IPS DF 6.9 (cell line): ENCODE results near the gene LDB2.
A peak's percentile ranks its signal among the peaks of the same experiment; 100 is the strongest.

Experiments used
- DNase-seq: peaks from one replicate; pipeline ENCODE4 v3.0.0-alpha.2; 2013; ENCODE audit warnings: low read depth, low spot score
- H3K27ac ChIP-seq: one replicate; pipeline ENCODE4 v1.5.1; 2013; ENCODE audit warnings: low read length, control low read depth
- H3K27me3 ChIP-seq: 2 replicates; pipeline ENCODE4 v1.6.1; 2013; ENCODE audit warnings: mild to moderate bottlenecking, low read length; ENCODE audit not compliant: control insufficient read depth, insufficient read depth
- H3K36me3 ChIP-seq: 2 replicates; pipeline ENCODE4 v1.6.1; 2013; ENCODE audit warnings: low read length; ENCODE audit not compliant: control insufficient read depth, insufficient read depth
- H3K4me1 ChIP-seq: 2 replicates; pipeline ENCODE4 v1.6.1; 2013; ENCODE audit warnings: low read length; ENCODE audit not compliant: control insufficient read depth, insufficient read depth
- H3K4me3 ChIP-seq: 2 replicates; pipeline ENCODE4 v1.5.1; 2013; ENCODE audit warnings: mild to moderate bottlenecking, low read length
- H3K9me3 ChIP-seq: 2 replicates; pipeline ENCODE4 v1.6.1; 2013; ENCODE audit warnings: low read length, inconsistent platforms; ENCODE audit not compliant: control insufficient read depth, insufficient read depth
- WGBS: extraction: QIAGEN DNeasy Blood & Tissue Kit; methylation state at CpG from one replicate; pipeline ENCODE4 v1.1.7; 2013; ENCODE audit warnings: mixed read lengths, missing lambda C conversion rate; ENCODE audit not compliant: insufficient read length, insufficient coverage; 5-methylcytosine and 5-hydroxymethylcytosine counted together

The LDB2 gene

DNA sequence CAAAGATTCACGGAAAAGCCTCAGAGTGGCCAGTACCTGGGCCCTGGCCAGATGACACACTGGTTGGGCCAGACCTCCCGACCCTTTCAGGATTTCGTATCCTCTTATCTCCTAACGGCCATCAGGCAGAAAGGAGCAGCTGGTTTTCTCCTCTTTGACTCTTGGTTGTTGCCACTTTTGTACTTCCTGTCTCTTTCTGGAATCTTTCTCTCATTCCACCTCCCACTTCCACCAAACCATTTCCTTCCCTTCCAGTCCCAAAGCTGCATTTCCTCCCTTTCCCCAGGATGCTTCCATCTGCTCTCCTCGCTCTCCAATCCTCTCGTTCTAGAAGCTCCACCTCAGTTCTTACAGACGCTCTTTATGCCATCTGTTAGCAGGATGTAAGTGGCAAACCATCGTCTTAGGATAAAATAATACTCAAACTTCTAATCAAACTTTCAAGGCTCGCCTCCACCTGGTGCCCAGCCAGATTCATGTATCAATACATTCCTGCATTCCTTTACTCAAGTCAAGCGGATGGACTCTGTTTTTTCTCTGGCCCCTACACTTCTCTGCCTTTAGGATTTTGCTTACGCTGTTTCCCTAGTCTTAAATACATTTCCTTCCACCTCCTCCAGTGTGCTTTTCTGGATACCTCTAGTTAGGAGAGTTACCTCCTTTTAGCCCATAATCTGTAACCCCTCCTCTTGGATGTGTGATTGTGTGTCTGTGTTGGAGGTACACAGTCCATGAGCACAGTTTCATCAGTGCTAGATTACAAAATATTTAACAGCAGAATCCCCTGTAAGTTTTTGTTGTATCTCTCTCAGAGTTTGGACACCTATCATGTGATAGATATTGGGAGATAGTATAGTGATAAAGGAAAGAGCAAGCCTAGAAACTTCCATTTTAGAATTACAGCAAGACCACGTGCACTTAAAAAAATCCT lies 70.4 kb downstream of the LDB2 start:
- no peak overlapping the region for H3K27ac ChIP-seq
- H3K9me3 ChIP-seq: no peaks in the 10 kb centered on the region
- WGBS: 100% methylated on average over 1 of the region's 12 CpGs
- no peak for DNase-seq
- H3K4me1 ChIP-seq: peaks cover 10% of the 10 kb centered on the region; the same call in 1 of the 2 replicates
- H3K36me3 ChIP-seq: no peaks in the 10 kb centered on the region
- H3K4me3 ChIP-seq: no peak overlapping the region
- no peaks in the 10 kb centered on the region for H3K27me3 ChIP-seq

DNA sequence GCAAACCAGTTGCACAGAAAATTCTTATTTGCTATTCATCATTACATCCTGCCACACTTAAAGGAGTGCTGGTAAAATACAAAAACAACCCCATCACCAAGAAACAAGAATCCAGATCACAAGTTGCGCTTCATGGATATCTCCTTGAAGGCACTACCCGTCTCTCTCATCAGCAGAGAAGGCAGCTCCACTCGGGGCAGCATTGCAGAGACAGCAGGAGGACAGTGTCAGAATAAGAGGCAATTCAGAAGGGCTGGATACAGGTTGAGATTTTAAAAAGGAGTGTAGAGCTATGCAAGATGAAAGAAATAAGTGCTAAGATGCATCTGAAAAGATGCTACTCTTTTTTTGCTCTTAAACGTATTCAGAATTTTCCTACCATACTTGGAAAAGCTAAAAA lies 71.4 kb downstream of the LDB2 start:
- no peaks in the 10 kb centered on the region for H3K9me3 ChIP-seq
- no CpG with 5 or more reads among the region's 4 CpGs for WGBS
- H3K36me3 ChIP-seq: no peaks in the 10 kb centered on the region
- H3K27me3 ChIP-seq: no peaks in the 10 kb centered on the region
- H3K27ac ChIP-seq: no peak overlapping the region
- H3K4me3 ChIP-seq: no peak overlapping the region
- DNase-seq: no peak
- H3K4me1 ChIP-seq: peaks cover 10% of the 10 kb centered on the region; the same call in 1 of the 2 replicates

DNA sequence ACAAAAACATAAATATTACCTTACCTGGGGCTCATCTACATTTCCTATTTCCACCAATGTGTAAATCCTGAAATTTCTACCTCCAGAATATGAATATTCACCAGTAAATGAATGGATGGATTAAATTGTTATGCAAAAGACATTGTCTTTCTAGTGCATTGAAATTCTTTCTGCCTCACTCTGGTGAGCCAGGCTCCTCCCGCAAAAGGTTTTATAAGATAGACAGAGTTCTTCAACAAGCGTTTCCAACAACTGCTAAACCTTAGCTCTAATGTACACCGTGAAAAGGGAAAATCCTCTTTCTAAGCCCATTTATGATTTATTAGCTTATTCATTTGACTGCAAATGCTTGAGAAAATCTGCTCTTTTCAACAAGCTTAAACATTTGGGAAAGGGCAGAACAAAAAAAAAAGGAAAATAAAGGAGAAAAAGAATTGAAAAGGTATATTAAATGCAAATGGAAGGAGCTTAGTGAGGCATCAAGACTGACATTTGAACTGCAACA lies 72.0 kb downstream of the LDB2 start:
- H3K36me3 ChIP-seq: no peaks in the 10 kb centered on the region
- WGBS: no CpG with 5 or more reads among the region's 3 CpGs
- H3K4me3 ChIP-seq: no peak overlapping the region
- no peaks in the 10 kb centered on the region for H3K27me3 ChIP-seq
- H3K27ac ChIP-seq: no peak overlapping the region
- no peak for DNase-seq
- H3K4me1 ChIP-seq: peaks cover 10% of the 10 kb centered on the region; the same call in 1 of the 2 replicates
- no peaks in the 10 kb centered on the region for H3K9me3 ChIP-seq

DNA sequence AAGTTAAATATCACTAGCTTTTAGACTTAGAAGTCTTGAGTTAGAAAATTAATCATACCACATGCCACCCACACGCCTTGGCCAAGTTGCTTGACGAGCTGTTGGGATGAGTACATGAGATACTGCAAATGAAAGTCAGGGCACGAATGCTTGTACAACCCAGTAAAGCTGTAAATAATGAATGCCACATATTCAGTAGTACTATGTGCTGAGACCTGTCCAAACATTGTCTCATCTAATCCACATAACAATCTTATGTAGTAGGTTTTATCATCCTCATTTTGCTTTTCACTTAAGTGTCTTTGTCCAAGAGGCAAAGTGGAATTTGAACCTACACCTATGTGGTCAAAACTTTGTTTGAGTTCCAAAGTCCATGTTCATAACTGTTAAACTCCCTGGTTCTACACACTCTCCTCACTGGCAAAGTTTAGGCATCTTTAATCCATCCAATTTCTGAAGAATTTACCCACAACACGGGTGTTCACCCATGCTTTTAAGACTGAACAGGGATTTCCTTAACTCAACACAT lies 74.1 kb downstream of the LDB2 start:
- Histone ChIP-seq H3K4me1 (peaks cover 13% of the 10 kb centered on the region; the same call in 1 of the 2 replicates), H3K27ac (no peak overlapping the region), H3K9me3 (no peaks in the 10 kb centered on the region), H3K27me3 (no peaks in the 10 kb centered on the region), H3K4me3 (no peak overlapping the region), H3K36me3 (no peaks in the 10 kb centered on the region)
- no peak for DNase-seq
- WGBS: no CpG with 5 or more reads among the region's 4 CpGs

DNA sequence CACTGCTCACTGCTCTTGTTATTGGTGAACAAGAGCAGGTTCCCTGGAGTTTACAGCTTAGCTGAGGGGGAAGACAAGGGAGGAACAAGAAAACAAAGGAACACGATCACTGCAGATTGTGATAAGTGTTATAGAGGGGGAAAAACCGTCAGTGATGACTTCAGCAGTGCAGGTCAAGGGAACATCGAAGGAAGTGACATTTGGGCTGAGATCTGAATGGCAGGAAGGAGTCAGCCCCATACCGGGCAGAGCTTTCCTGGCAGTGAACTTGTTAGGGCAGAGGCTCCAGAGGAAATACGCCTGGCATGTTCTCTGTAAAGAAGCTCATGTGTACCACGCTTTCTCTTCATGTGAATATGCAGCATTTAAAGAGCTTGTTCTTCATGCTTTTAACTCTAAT lies 78.1 kb downstream of the LDB2 start:
- Histone ChIP-seq H3K27me3 (no peaks in the 10 kb centered on the region), H3K9me3 (no peaks in the 10 kb centered on the region), H3K4me3 (no peak overlapping the region), H3K36me3 (no peaks in the 10 kb centered on the region), H3K4me1 (peaks cover 5% of the 10 kb centered on the region; the same call in 1 of the 2 replicates), H3K27ac (no peak overlapping the region)
- WGBS: no CpG with 5 or more reads among the region's 6 CpGs
- DNase-seq: no peak

DNA sequence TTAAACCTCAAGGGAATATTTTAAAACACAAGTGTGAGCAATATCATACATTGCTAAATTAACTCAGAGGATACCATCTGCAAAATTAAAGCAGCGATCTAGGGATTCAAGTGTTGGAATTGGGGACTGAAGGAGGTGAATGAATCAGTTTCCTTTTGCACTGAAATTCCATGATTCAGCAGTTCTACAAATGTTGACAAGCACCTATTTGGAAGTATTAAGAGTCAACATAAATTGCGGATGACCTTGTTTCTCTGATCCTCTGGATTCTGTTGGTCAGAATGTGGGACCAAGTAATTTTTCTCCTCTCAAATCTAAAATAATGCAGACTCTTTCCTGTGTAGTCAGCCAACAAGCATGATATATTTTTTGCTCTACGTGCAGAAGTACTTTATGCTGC lies 78.8 kb downstream of the LDB2 start:
- WGBS: no CpG with 5 or more reads among the region's 3 CpGs
- H3K9me3 ChIP-seq: no peaks in the 10 kb centered on the region
- no peaks in the 10 kb centered on the region for H3K27me3 ChIP-seq
- no peaks in the 10 kb centered on the region for H3K36me3 ChIP-seq
- DNase-seq: no peak
- H3K27ac ChIP-seq: no peak overlapping the region
- H3K4me3 ChIP-seq: no peak overlapping the region
- H3K4me1 ChIP-seq: peaks cover 5% of the 10 kb centered on the region; the same call in 1 of the 2 replicates

DNA sequence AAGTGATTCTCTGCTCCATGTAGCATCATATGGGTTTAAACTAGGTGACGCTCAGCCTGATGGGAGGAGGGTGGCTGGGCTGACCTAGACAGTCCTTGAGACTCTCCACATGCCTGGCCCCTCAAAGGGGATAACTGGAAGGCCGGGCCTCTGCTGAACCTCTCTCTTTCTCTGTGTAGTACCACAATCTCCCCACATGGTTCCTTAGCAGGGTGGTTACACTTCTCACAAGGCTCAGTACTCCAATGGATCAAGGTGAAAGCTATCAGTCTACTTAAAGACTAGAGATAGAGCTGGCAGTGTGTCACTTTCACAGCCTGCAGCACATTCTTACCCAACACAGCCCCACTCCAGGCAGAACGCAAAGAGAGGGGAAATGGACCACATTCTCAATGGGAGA lies 80.4 kb downstream of the LDB2 start:
- peaks cover 5% of the 10 kb centered on the region; the same call in 1 of the 2 replicates for H3K4me1 ChIP-seq
- no CpG with 5 or more reads among the region's 3 CpGs for WGBS
- H3K4me3 ChIP-seq: no peak overlapping the region
- no peak overlapping the region for H3K27ac ChIP-seq
- peak; percentile 43 for DNase-seq
- H3K9me3 ChIP-seq: no peaks in the 10 kb centered on the region
- no peaks in the 10 kb centered on the region for H3K36me3 ChIP-seq
- no peaks in the 10 kb centered on the region for H3K27me3 ChIP-seq

DNA sequence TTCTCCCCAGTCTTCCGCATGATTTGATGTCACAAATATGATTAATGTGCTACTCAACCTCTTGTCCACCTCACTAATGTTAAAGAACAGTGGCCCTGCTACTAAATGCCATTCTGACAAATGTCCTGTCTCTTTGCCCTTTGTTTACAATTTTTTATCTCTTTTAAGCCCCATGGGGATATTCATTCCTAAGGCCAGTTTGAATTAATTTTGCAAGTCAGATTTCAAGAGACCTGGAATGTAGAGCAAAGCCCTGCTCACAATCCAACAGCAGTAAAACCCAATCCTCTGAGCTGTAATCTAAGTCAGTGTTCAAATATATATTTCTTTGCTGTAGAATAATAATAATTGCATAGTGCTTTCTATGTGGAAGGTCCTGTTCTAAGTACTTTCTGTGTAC lies 81.2 kb downstream of the LDB2 start:
- DNase-seq: no peak
- Histone ChIP-seq H3K27me3 (no peaks in the 10 kb centered on the region), H3K4me3 (no peak overlapping the region), H3K9me3 (no peaks in the 10 kb centered on the region), H3K27ac (no peak overlapping the region), H3K4me1 (peaks cover 5% of the 10 kb centered on the region; the same call in 1 of the 2 replicates), H3K36me3 (no peaks in the 10 kb centered on the region)
- WGBS: no CpG with 5 or more reads among the region's 1 CpG

DNA sequence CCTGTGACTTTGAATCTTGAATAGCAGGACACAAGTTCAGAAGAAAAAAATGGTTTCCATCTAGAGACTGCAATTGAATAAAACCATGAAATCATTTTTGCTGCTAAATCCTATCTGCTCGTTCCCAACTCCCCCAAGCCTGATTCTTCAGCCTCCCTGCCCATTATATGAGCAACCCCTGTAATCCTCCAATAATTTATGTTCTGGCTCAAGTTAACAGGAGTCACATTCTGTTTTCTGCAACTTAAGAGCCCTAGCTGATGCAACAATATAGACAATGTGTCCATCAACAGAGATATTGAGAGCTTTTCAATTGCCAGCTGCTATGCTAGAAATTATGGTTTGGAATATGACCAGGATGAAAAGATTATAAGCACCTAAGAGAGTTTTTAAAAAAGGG lies 84.1 kb downstream of the LDB2 start:
- DNase-seq: no peak
- Histone ChIP-seq H3K36me3 (no peaks in the 10 kb centered on the region), H3K4me3 (no peak overlapping the region), H3K27ac (no peak overlapping the region), H3K4me1 (peaks cover 2% of the 10 kb centered on the region; the same call in 1 of the 2 replicates), H3K27me3 (no peaks in the 10 kb centered on the region), H3K9me3 (no peaks in the 10 kb centered on the region)
- WGBS: no CpG with 5 or more reads among the region's 1 CpG

DNA sequence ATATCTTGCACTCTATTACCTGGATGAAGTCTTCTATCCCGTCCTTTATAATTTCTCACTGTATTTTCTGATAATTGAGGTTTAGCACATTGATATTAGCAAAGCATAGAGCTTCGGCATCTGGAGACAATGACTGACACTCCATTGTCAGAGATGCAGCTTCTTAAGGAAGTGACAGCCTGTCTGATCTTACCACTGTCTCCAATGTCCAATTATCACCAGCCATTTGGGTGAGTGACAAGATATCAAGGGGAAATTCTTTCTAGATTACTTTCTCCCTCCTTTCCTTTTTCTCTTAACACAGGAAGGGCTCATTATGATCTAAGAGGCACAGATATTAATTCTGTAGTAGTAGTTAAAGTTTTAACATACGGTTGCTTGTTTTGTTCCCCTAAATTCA lies 86.4 kb downstream of the LDB2 start:
- no CpG with 5 or more reads among the region's 3 CpGs for WGBS
- Histone ChIP-seq H3K4me1 (no peaks in the 10 kb centered on the region; the same call in 1 of the 2 replicates), H3K36me3 (no peaks in the 10 kb centered on the region), H3K27me3 (no peaks in the 10 kb centered on the region), H3K4me3 (no peak overlapping the region), H3K9me3 (no peaks in the 10 kb centered on the region), H3K27ac (no peak overlapping the region)
- DNase-seq: no peak
